Duodenal mucosa (tissue), 2 donors: Measurements from ENCODE around the gene MAP3K4.

ENCODE experiments used
- H3K27ac ChIP-seq: one replicate; pipeline ENCODE4 v1.7.0; 2013; ENCODE audit warnings: low read depth, low read length
- H3K27me3 ChIP-seq, 2 donors: one replicate each; pipeline ENCODE4 v1.7.0; 2013; ENCODE audit warnings: low read length in 2 of 2, control low read depth in 1 of 2; ENCODE audit not compliant: insufficient read depth in 2 of 2, control insufficient read depth in 1 of 2
- H3K36me3 ChIP-seq, 2 donors: one replicate each; pipeline ENCODE4 v1.7.0; 2013; ENCODE audit warnings: low read length in 2 of 2, control low read depth in 1 of 2; ENCODE audit not compliant: insufficient read depth in 2 of 2, control insufficient read depth in 1 of 2
- H3K4me1 ChIP-seq, 2 donors: one replicate each; pipeline ENCODE4 v1.7.0; 2013; ENCODE audit warnings: low read length in 2 of 2, control low read depth in 1 of 2; ENCODE audit not compliant: insufficient read depth in 2 of 2, control insufficient read depth in 1 of 2
- H3K4me3 ChIP-seq, 2 donors: one replicate each; pipeline ENCODE4 v1.7.0; 2013; ENCODE audit warnings: low read length in 2 of 2, low read depth in 1 of 2
- H3K9ac ChIP-seq, 2 donors: one replicate each; pipeline ENCODE4 v1.7.0; 2013; ENCODE audit warnings: low read length in 2 of 2, low read depth in 1 of 2
- H3K9me3 ChIP-seq, 2 donors: one replicate each; pipeline ENCODE4 v1.7.0; 2013; ENCODE audit warnings: low read length in 2 of 2, control low read depth in 1 of 2; ENCODE audit not compliant: control insufficient read depth in 1 of 2

Gene MAP3K4

GRCh38 chr6:161035981-161036263 lies 44.4 kb downstream of the MAP3K4 start:
- H3K9me3 ChIP-seq: no peaks in the 10 kb centered on the region
- no peaks in the 10 kb centered on the region for H3K4me1 ChIP-seq
- no peak overlapping the region for H3K9ac ChIP-seq
- peaks cover 0 to 17% of the 10 kb centered on the region in 2 donors for H3K36me3 ChIP-seq
- no peaks in the 10 kb centered on the region for H3K27me3 ChIP-seq
- H3K4me3 ChIP-seq: no peak overlapping the region
- H3K27ac ChIP-seq: no peak overlapping the region

DNA sequence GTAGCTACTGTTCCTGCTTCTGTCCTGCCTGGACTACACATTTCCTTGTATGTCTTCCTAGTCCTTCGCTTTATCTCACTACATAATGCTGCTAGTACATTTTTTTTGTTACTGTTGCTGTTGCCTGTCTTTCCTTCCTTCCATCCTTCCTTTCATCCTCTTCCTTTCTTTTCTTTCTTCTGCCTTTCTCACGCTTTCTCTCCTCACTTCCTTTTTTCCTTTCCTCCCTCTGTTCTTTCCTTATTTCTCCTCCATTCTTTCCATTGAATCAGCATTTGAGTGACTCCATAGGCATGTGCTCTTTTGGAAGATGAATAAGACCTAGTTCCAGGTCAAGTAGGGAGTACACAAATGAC lies 46.3 kb downstream of the MAP3K4 start:
- H3K36me3 ChIP-seq: peaks cover 0 to 28% of the 10 kb centered on the region in 2 donors

GRCh38 chr6:161038229-161039031 lies 46.9 kb downstream of the MAP3K4 start:
- no peak overlapping the region for H3K9ac ChIP-seq
- H3K27me3 ChIP-seq: no peaks in the 10 kb centered on the region
- H3K4me3 ChIP-seq: no peak overlapping the region
- no peaks in the 10 kb centered on the region for H3K9me3 ChIP-seq
- peaks cover 0 to 32% of the 10 kb centered on the region in 2 donors for H3K36me3 ChIP-seq
- H3K4me1 ChIP-seq: no peaks in the 10 kb centered on the region
- H3K27ac ChIP-seq: no peak overlapping the region

More for the DNA sequence above, 46.3 kb downstream of the MAP3K4 start:
- H3K27ac ChIP-seq: no peak overlapping the region
- H3K4me3 ChIP-seq: no peak overlapping the region
- H3K9me3 ChIP-seq: no peaks in the 10 kb centered on the region
- no peaks in the 10 kb centered on the region for H3K4me1 ChIP-seq
- H3K27me3 ChIP-seq: no peaks in the 10 kb centered on the region
- no peak overlapping the region for H3K9ac ChIP-seq

- Histone ChIP-seq H3K27me3 (no peaks in the 10 kb centered on the region), H3K27ac (no peak overlapping the region), H3K9ac (no peak overlapping the region), H3K9me3 (no peaks in the 10 kb centered on the region), H3K36me3 (peaks cover 0 to 32% of the 10 kb centered on the region in 2 donors), H3K4me3 (no peak overlapping the region), H3K4me1 (no peaks in the 10 kb centered on the region)
Observed at GRCh38 chr6:161041274-161041673, 49.7 kb downstream of the MAP3K4 start.

- Histone ChIP-seq H3K36me3 (peaks cover 0 to 25% of the 10 kb centered on the region in 2 donors), H3K9me3 (no peaks in the 10 kb centered on the region), H3K27ac (no peak overlapping the region), H3K27me3 (no peaks in the 10 kb centered on the region), H3K4me1 (no peaks in the 10 kb centered on the region), H3K4me3 (no peak overlapping the region), H3K9ac (no peak overlapping the region)
Observed at GRCh38 chr6:161044335-161044734, 52.8 kb downstream of the MAP3K4 start.

DNA sequence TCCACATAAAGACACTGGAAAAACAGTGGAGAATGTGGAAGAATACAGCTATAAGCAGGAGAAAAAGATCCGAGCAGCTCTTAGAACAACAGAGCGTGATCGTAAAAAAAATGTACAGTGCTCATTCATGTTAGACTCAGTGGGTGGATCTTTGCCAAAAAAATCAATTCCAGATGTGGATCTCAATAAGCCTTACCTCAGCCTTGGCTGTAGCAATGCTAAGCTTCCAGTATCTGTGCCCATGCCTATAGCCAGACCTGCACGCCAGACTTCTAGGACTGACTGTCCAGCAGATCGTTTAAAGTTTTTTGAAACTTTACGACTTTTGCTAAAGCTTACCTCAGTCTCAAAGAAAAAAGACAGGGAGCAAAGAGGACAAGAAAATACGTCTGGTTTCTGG lies 57.1 kb downstream of the MAP3K4 start:
- Histone ChIP-seq H3K9me3 (no peaks in the 10 kb centered on the region), H3K4me3 (no peak overlapping the region), H3K36me3 (peaks cover 0 to 9% of the 10 kb centered on the region in 2 donors), H3K27me3 (no peaks in the 10 kb centered on the region), H3K27ac (no peak overlapping the region), H3K9ac (no peak overlapping the region), H3K4me1 (no peaks in the 10 kb centered on the region)

DNA sequence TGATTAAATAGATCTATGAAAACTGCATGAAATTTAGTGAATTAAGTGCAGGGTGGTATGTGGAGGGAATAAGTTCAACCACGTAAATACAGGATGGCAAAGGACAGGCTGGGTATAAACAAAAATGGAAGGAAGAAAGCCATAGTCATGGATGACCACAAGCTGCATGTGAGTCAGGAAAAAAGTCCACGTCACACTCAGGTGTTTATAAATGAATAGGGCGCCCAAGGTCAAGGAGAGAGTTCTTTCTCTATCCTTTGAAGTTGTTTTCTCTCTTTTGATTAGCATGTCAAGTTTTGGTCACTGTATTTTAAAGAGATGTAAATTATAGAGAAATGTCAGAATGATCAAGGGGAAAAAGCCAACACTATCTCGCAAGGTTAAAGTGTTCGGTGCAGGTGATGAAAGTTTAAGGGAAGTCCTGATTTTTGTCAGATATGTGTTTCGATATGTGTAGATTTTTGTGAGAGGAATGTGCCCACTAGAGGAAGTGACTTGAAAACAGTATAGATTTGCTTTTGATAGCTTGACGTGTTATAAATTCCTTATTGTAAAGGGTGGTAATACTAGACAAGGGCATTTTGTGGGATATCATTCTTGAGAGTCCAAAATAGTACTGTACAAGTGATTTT lies 58.7 kb downstream of the MAP3K4 start:
- Histone ChIP-seq H3K36me3 (peaks cover 0 to 7% of the 10 kb centered on the region in 2 donors), H3K9me3 (no peaks in the 10 kb centered on the region)

DNA sequence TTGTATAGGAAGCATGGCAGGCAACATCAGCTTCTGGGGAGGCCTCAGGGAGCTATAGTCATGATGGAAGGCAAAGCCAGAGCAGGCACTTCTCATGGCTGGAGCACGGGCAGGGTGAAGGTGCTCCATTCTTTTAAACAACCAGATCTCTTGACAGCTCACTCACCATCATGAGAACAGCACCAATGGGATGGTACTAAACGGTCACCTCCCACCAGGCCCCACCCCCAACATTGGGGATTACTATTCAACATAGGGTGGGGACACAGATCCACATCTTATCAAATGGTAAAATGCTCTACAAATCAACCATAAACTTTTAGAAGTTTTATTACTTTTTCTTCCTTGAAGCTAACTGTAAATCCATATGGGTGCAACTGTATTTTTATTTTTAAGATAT lies 61.5 kb downstream of the MAP3K4 start:
- Histone ChIP-seq H3K9ac (no peak overlapping the region), H3K4me3 (no peak overlapping the region), H3K4me1 (no peaks in the 10 kb centered on the region), H3K36me3 (peaks cover 0 to 7% of the 10 kb centered on the region in 2 donors), H3K9me3 (no peaks in the 10 kb centered on the region), H3K27me3 (no peaks in the 10 kb centered on the region), H3K27ac (no peak overlapping the region)

More for the DNA sequence above, 58.7 kb downstream of the MAP3K4 start:
- Histone ChIP-seq H3K27me3 (no peaks in the 10 kb centered on the region), H3K27ac (no peak overlapping the region), H3K4me1 (no peaks in the 10 kb centered on the region), H3K4me3 (no peak overlapping the region), H3K9ac (no peak overlapping the region)

GRCh38 chr6:161054876-161055275 lies 63.3 kb downstream of the MAP3K4 start:
- Histone ChIP-seq H3K27ac (no peak overlapping the region), H3K9ac (no peak overlapping the region), H3K36me3 (peaks cover 0 to 2% of the 10 kb centered on the region in 2 donors), H3K4me1 (no peaks in the 10 kb centered on the region), H3K4me3 (no peak overlapping the region), H3K9me3 (no peaks in the 10 kb centered on the region), H3K27me3 (no peaks in the 10 kb centered on the region)

GRCh38 chr6:161056451-161056850 lies 64.9 kb downstream of the MAP3K4 start:
- H3K9me3 ChIP-seq: peaks cover 0 to 1% of the 10 kb centered on the region in 2 donors
- H3K4me1 ChIP-seq: no peaks in the 10 kb centered on the region
- H3K9ac ChIP-seq: no peak overlapping the region
- H3K4me3 ChIP-seq: no peak overlapping the region
- no peak overlapping the region for H3K27ac ChIP-seq
- no peaks in the 10 kb centered on the region for H3K27me3 ChIP-seq
- peaks cover 0 to 2% of the 10 kb centered on the region in 2 donors for H3K36me3 ChIP-seq
